Kidney tubule cell (primary cell): Measurements from ENCODE around the gene PIGC.
"Not testable (repeated sequence)": the region's sequence is repeated elsewhere in the genome, so short reads cannot be mapped to it uniquely, and the experiment has no call there.

Experiments
- DNase-seq: peaks from one replicate; pipeline ENCODE4 v3.0.0-alpha.2; 2018; ENCODE audit warnings: low spot score

The PIGC gene

GRCh38 chr1:172466795-172467407 lies 23.0 kb upstream of the PIGC start:
- peak; percentile 86 for DNase-seq

GRCh38 chr1:172465617-172466016 lies 21.7 kb upstream of the PIGC start:
- DNase-seq = no peak

GRCh38 chr1:172460887-172461315 lies 17.0 kb upstream of the PIGC start:
- DNase-seq = no peak

- DNase-seq = no peak
These were observed 16.3 kb upstream of the PIGC start for GRCh38 chr1:172460177-172460576.

- DNase-seq = no peak
These were observed 13.7 kb upstream of the PIGC start for GRCh38 chr1:172457479-172458130.

GRCh38 chr1:172456344-172456769 lies 12.5 kb upstream of the PIGC start:
- no peak for DNase-seq

GRCh38 chr1:172455451-172455850 lies 11.6 kb upstream of the PIGC start:
- no peak for DNase-seq

GRCh38 chr1:172453607-172454006 lies 9.7 kb upstream of the PIGC start:
- no peak for DNase-seq

GRCh38 chr1:172453153-172453545 lies 9.3 kb upstream of the PIGC start:
- no peak for DNase-seq

GRCh38 chr1:172452536-172453152 lies 8.8 kb upstream of the PIGC start:
- no peak for DNase-seq

- DNase-seq = peak; percentile 87
These were observed 7.2 kb upstream of the PIGC start for GRCh38 chr1:172451002-172451443.

GRCh38 chr1:172450524-172450885 lies 6.6 kb upstream of the PIGC start:
- DNase-seq = peak; percentile 60

- peak; percentile 77 for DNase-seq
These were observed 6.0 kb upstream of the PIGC start for GRCh38 chr1:172449585-172450523.

GRCh38 chr1:172448995-172449584 lies 5.2 kb upstream of the PIGC start:
- peak; percentile 97 for DNase-seq

GRCh38 chr1:172447641-172448040 lies 3.8 kb upstream of the PIGC start:
- peak; percentile 39 for DNase-seq

- no peak for DNase-seq
These were observed 2.7 kb upstream of the PIGC start for GRCh38 chr1:172446547-172446946.

- no peak for DNase-seq
These were observed 865 bp downstream of the PIGC start for GRCh38 chr1:172442843-172443565.

GRCh38 chr1:172442404-172442803 lies 1.5 kb downstream of the PIGC start:
- peak; percentile 26 for DNase-seq

GRCh38 chr1:172437183-172437582 lies 6.7 kb downstream of the PIGC start:
- DNase-seq = not testable (repeated sequence)

GRCh38 chr1:172431721-172432192 lies 12.1 kb downstream of the PIGC start:
- DNase-seq = peak; percentile 41

GRCh38 chr1:172431204-172431603 lies 12.7 kb downstream of the PIGC start:
- no peak for DNase-seq
